NCI-H146 treated with DMSO at 0.1 percent for 48 hours (cell line): ENCODE data around the gene WDR35.
"Not testable (repeated sequence)": the region's sequence is repeated elsewhere in the genome, so short reads cannot be mapped to it uniquely, and the experiment has no call there.

Experiments used
- DNase-seq: peaks from one replicate; lab custom pipeline; 2025; ENCODE audit not compliant: unreplicated experiment; lab: John Stamatoyannopoulos, UW

Gene WDR35

GRCh38 chr2:19897623-19898245, 92.2 kb downstream of the WDR35 start:
- DNase-seq: no peak

- DNase-seq: no peak
Observed at GRCh38 chr2:19895535-19895934, 94.4 kb downstream of the WDR35 start.

- DNase-seq: no peak
Observed at GRCh38 chr2:19894134-19894792, 95.6 kb downstream of the WDR35 start.

GRCh38 chr2:19893520-19894133, 96.3 kb downstream of the WDR35 start:
- DNase-seq: no peak

- not testable (repeated sequence) for DNase-seq
Observed at GRCh38 chr2:19891971-19892370, 97.9 kb downstream of the WDR35 start.

- no peak for DNase-seq
Observed at GRCh38 chr2:19890104-19890503, 99.8 kb downstream of the WDR35 start.

GRCh38 chr2:19888831-19889230, 101.1 kb downstream of the WDR35 start:
- DNase-seq: no peak

GRCh38 chr2:19887510-19887909, 102.4 kb downstream of the WDR35 start:
- DNase-seq: no peak

GRCh38 chr2:19886261-19886660, 103.6 kb downstream of the WDR35 start:
- no peak for DNase-seq

GRCh38 chr2:19885791-19886190, 104.1 kb downstream of the WDR35 start:
- no peak for DNase-seq

GRCh38 chr2:19883971-19884720, 105.8 kb downstream of the WDR35 start:
- DNase-seq: no peak

- DNase-seq: no peak
Observed at GRCh38 chr2:19883486-19883885, 106.4 kb downstream of the WDR35 start.

- DNase-seq: no peak
Observed at GRCh38 chr2:19882286-19882685, 107.6 kb downstream of the WDR35 start.

GRCh38 chr2:19881908-19882265, 108.0 kb downstream of the WDR35 start:
- DNase-seq: no peak

- no peak for DNase-seq
Observed at GRCh38 chr2:19881221-19881907, 108.5 kb downstream of the WDR35 start.

- not testable (repeated sequence) for DNase-seq
Observed at GRCh38 chr2:19880191-19880590, 109.7 kb downstream of the WDR35 start.

- no peak for DNase-seq
Observed at GRCh38 chr2:19879120-19879519, 110.8 kb downstream of the WDR35 start.

GRCh38 chr2:19878268-19879046, 111.4 kb downstream of the WDR35 start:
- DNase-seq: no peak

- DNase-seq: no peak
Observed at GRCh38 chr2:19876751-19877150, 113.2 kb downstream of the WDR35 start.

GRCh38 chr2:19875280-19875679, 114.6 kb downstream of the WDR35 start:
- no peak for DNase-seq
